Naive B cell (primary cell): ENCODE data around the gene CELF4. TPM values are rescaled to one million over a fixed set of nuclear protein-coding genes. Genes with fewer than 3 reads are reported as not detected.

Source experiments
- ATAC-seq, 2 donors: fragments of 150-1000 bp; cut with Tn5 transposase; 2 replicates each; pipeline ENCODE4 v1.10.0; 2021; ENCODE audit warnings: low read depth in 2 of 2, mild to moderate bottlenecking in 2 of 2, moderate library complexity in 2 of 2
- DNase-seq: peaks from one replicate; pipeline ENCODE4 v3.0.0; 2022
- H3K27ac Mint-ChIP-seq, 6 donors: one replicate each; pipeline ENCODE4 v1.8.0; 2020 to 2022; ENCODE audit warnings: mild to moderate bottlenecking in 6 of 6, mixed read lengths in 6 of 6, moderate library complexity in 5 of 6, inconsistent platforms in 2 of 6
- H3K27me3 Mint-ChIP-seq, 3 donors: one replicate each; pipeline ENCODE4 v1.8.0; 2021 to 2022; ENCODE audit warnings: mixed read lengths in 3 of 3, mild to moderate bottlenecking in 1 of 3
- H3K36me3 Mint-ChIP-seq, 2 donors: one replicate each; pipeline ENCODE4 v1.8.0; 2020 to 2022; ENCODE audit warnings: mixed read lengths in 2 of 2, inconsistent platforms in 1 of 2, mild to moderate bottlenecking in 1 of 2
- H3K4me1 Mint-ChIP-seq, 3 donors: one replicate each; pipeline ENCODE4 v1.8.0; 2020 to 2022; ENCODE audit warnings: mixed read lengths in 3 of 3, inconsistent platforms in 1 of 3, mild to moderate bottlenecking in 1 of 3, moderate library complexity in 1 of 3
- H3K4me3 Mint-ChIP-seq, 8 donors: one replicate each; pipeline ENCODE4 v1.8.0; 2020 to 2022; ENCODE audit warnings: mild to moderate bottlenecking in 8 of 8, mixed read lengths in 8 of 8, moderate library complexity in 8 of 8, inconsistent platforms in 2 of 8
- H3K9me3 Mint-ChIP-seq, 7 donors: one replicate each; pipeline ENCODE4 v1.8.0; 2020 to 2022; ENCODE audit warnings: mixed read lengths in 7 of 7, mild to moderate bottlenecking in 5 of 7, inconsistent platforms in 2 of 7, moderate library complexity in 1 of 7
- polyA plus RNA-seq, 6 donors: library from polyadenylated mRNA; unstranded; fragments of 300-500 nt; fragmentation: Illumina TruSeq; gene quantifications; one replicate each; pipeline ENCODE4 v1.2.3, GENCODE V29; 2021; ENCODE audit warnings: low read depth in 6 of 6

Gene CELF4
- polyA plus RNA-seq, 6 donors from 2014 or later, result 0.21 to 0.34 (median 0.24) TPM; not detected in 1

DNA sequence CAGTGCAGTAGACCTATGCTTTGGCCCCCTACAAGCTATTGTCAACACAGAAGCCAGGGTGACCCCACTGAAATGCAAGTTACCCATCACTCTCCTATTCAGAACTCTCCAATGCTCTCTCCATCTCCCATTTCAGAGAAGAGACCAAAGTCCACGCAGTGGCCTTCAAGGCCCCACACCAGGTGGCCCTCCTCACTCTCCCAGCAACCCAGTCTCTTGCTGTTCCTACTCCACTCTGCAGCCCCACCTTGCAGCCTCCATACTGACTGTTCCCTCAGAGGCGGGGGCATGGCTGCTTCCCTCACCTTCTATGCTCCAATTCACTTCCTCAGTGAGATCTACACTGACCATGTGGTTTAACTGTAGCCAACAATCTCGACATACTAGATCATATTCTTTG lies 313.3 kb downstream of the CELF4 start:
- Mint-ChIP-seq H3K27me3 (peaks cover 44 to 71% (median 69%) of the 10 kb centered on the region in 3 donors), H3K4me1 (peaks cover 5 to 9% (median 6%) of the 10 kb centered on the region in 3 donors), H3K27ac (no peak overlapping the region), H3K4me3 (peak overlapping the region in 7 of 8 donors; percentile 55 to 76 (median 68)), H3K36me3 (peaks cover 0 to 10% of the 10 kb centered on the region in 2 donors), H3K9me3 (peaks cover 0 to 6% (median 0%) of the 10 kb centered on the region in 7 donors)
- no peak for DNase-seq
- ATAC-seq, result no peak

DNA sequence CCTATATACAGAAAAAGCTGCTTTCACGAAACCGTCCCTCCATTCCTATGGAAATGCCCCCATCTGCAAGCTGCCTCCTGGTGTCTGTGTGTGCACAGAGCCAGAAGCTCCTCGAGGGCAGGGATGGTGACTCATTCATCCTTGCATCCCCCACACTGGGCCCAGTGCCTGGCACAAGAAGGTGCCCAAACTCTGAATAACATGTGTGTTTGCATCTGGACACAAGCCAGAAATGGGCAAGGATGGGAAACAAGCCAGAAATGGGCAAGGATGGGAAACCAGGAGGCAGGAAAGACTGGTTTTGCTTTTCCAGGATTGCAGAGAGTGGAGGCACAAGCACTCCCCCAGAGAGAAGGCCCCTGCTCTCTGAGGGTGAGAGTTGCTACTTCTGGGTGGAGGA lies 313.9 kb downstream of the CELF4 start:
- peaks cover 41 to 68% (median 65%) of the 10 kb centered on the region in 3 donors for H3K27me3 Mint-ChIP-seq
- H3K4me3 Mint-ChIP-seq, result peak overlapping the region in 3 of 8 donors; percentile 21 to 74 (median 59)
- peaks cover 0 to 10% of the 10 kb centered on the region in 2 donors for H3K36me3 Mint-ChIP-seq
- DNase-seq (no peak), ATAC-seq (no peak)
- peaks cover 0 to 6% (median 0%) of the 10 kb centered on the region in 7 donors for H3K9me3 Mint-ChIP-seq
- H3K4me1 Mint-ChIP-seq, result peaks cover 5 to 9% (median 6%) of the 10 kb centered on the region in 3 donors
- no peak overlapping the region for H3K27ac Mint-ChIP-seq

GRCh38 chr18:37249895-37250618 lies 315.5 kb downstream of the CELF4 start:
- no peak overlapping the region for H3K27ac Mint-ChIP-seq
- no peak for DNase-seq
- H3K36me3 Mint-ChIP-seq, result peaks cover under 1 to 11% of the 10 kb centered on the region in 2 donors
- H3K4me3 Mint-ChIP-seq, result peak overlapping the region in 1 of 8 donors; percentile 7
- peaks cover 43 to 60% (median 55%) of the 10 kb centered on the region in 3 donors for H3K27me3 Mint-ChIP-seq
- H3K4me1 Mint-ChIP-seq, result peaks cover 5 to 7% (median 6%) of the 10 kb centered on the region in 3 donors
- peaks cover 0 to 6% (median 0%) of the 10 kb centered on the region in 7 donors for H3K9me3 Mint-ChIP-seq
- no peak for ATAC-seq

DNA sequence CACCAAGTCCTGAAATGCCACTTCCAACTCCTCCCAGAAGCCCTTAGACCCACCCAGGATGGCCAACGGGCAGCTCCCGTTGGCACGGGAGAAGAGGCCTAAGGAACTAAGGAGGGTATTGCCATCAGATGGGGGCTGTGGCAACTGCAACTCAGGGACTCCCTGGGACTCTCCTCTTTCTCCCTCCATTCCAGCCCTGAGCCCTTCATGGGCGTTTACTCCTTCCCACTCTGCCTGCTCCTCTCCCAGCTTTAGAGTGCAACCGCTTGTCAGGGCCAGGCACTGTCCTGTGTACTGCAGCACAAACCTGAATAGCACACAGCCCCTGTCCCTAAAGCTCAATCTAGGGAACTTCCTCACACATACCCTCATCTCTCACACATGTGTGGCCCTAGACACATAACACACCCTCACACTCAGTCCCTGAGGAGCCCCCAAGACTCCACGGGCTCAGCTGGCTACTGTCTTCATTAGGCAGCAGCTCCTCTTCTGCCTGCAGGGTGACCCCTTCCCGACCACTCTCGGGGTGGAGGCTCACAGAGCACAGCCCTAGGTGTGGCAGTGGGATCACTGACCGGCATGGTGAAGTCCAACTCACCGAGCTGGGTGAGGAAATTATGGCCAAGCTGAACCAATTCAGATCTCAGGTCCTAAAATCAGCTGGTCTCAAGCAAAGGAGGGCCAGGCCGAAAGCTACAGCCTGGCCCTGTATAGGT lies 316.3 kb downstream of the CELF4 start:
- Mint-ChIP-seq H3K27ac (no peak overlapping the region), H3K9me3 (peaks cover 0 to 6% (median 0%) of the 10 kb centered on the region in 7 donors), H3K4me3 (no peak overlapping the region), H3K27me3 (peaks cover 42 to 60% (median 55%) of the 10 kb centered on the region in 3 donors), H3K4me1 (peaks cover 0 to 4% (median 3%) of the 10 kb centered on the region in 3 donors), H3K36me3 (peaks cover 4 to 18% of the 10 kb centered on the region in 2 donors)
- DNase-seq (no peak), ATAC-seq (no peak)

DNA sequence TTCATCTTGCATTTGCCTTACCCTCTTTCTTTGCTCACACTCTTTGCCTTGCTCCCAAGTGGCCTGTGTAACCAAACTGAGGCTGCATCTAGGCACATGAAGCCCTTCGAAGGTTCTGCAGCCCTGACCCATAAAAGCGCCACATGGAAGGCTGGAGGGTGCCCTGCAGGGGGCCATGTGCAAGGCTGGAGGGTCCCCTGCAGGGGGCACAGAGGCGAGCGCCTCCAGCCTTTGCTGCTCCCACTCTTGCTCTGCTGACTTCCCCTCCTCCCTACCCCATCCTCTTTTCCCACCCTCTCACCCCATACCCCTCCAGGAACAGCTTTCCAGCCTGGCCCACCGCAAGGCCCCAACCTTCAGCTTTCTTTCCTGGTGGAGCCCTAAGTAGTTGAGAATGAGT lies 317.3 kb downstream of the CELF4 start:
- H3K27me3 Mint-ChIP-seq, result peaks cover 49 to 70% (median 65%) of the 10 kb centered on the region in 3 donors
- H3K36me3 Mint-ChIP-seq, result peaks cover 4 to 25% of the 10 kb centered on the region in 2 donors
- H3K27ac Mint-ChIP-seq, result no peak overlapping the region
- peaks cover 0 to 6% (median 0%) of the 10 kb centered on the region in 7 donors for H3K9me3 Mint-ChIP-seq
- DNase-seq, result no peak
- peaks cover 5 to 7% (median 6%) of the 10 kb centered on the region in 3 donors for H3K4me1 Mint-ChIP-seq
- ATAC-seq, result no peak
- no peak overlapping the region for H3K4me3 Mint-ChIP-seq

DNA sequence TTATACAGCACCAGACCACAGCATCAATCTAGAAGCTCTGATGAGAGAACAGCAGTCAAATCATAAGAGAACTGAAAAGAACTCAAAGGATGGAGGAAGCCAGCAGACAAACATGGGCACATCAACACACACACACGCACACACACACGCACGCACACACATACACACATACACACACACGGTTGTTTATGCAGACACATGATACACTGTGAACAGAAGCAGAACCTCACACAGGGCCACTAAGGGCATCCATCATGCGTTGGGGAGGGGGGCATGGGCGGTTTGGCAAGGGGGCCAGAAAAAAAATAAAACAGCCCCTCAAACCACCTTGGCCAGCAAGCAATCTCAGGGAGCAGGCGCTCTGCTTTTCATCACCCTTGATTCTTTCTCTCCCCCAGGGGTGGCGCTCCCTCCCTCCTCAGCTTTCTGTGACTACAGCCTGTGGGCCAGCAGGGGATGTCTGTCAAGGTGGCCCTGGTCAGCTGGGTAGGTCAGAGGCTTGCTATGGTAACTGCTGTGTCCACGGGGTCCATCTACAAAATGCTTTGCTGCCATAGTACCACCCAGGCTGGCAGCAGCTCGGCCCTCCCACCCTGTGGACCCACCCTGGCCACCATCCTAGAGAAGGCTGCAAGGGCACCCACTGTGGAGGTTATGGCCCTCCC lies 318.0 kb downstream of the CELF4 start:
- DNase-seq (no peak), ATAC-seq (no peak)
- H3K9me3 Mint-ChIP-seq, result peaks cover 0 to 5% (median 1%) of the 10 kb centered on the region in 7 donors
- H3K27ac Mint-ChIP-seq, result peak overlapping the region in 1 of 6 donors; percentile 35
- H3K4me1 Mint-ChIP-seq, result peaks cover 2 to 7% (median 6%) of the 10 kb centered on the region in 3 donors
- H3K27me3 Mint-ChIP-seq, result peaks cover 45 to 69% (median 66%) of the 10 kb centered on the region in 3 donors
- H3K36me3 Mint-ChIP-seq, result peaks cover 4 to 23% of the 10 kb centered on the region in 2 donors
- H3K4me3 Mint-ChIP-seq, result no peak overlapping the region

DNA sequence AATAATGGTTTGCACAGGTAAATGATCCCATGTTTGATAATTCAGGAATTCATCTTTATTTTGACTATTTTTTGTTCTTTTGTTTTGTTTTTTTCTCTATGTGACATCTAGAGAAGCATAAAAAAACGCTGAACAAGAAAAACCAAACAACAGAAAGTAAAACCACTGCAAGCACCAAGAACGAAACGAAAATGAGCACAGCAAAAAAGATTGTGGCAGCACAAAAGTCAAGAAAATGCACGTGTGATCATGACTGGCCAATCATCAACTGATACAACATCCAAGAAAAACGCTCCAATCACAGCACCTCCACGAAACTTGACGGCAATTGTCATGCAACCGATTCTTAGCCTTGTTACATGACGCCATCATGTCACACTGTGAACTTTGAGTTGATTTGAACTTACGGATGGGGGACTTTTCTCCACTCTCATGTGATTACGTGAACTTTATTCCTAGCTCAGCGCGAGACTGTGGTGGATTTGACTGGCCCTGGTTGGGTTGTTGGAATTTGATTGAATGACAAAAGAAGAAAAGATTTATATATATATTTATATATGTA lies 318.7 kb downstream of the CELF4 start:
- peaks cover 41 to 66% (median 64%) of the 10 kb centered on the region in 3 donors for H3K27me3 Mint-ChIP-seq
- DNase-seq (no peak), ATAC-seq (no peak)
- H3K4me3 Mint-ChIP-seq, result no peak overlapping the region
- peaks cover 4 to 16% of the 10 kb centered on the region in 2 donors for H3K36me3 Mint-ChIP-seq
- peaks cover 0 to 4% (median 0%) of the 10 kb centered on the region in 7 donors for H3K9me3 Mint-ChIP-seq
- peaks cover 1 to 7% (median 6%) of the 10 kb centered on the region in 3 donors for H3K4me1 Mint-ChIP-seq
- H3K27ac Mint-ChIP-seq, result no peak overlapping the region

DNA sequence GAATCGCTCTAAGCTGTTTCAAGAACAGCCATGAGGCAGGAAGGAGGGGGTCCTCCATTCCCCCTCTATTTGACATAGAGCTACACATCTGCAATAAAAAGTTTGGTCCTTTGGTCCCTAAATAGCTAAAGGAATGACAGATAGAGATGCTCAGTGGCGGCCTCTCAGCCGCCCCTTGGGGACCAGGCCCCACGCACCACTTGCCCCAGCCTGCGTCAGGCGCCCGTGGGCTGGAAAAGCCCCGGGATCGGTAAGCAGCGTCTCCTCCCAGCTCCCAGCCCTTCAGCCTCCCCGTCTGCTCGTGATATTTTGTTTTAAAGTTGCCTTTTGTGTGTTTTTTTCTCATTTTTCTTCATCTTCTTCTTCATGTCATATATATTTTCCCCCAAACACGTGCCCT lies 321.0 kb downstream of the CELF4 start:
- Mint-ChIP-seq H3K27me3 (peaks cover 25 to 60% (median 54%) of the 10 kb centered on the region in 3 donors), H3K9me3 (peaks cover 0 to 4% (median 0%) of the 10 kb centered on the region in 7 donors), H3K4me1 (peaks cover 1 to 7% (median 6%) of the 10 kb centered on the region in 3 donors), H3K36me3 (peaks cover 4 to 16% of the 10 kb centered on the region in 2 donors), H3K27ac (no peak overlapping the region), H3K4me3 (no peak overlapping the region)
- ATAC-seq (no peak), DNase-seq (no peak)

DNA sequence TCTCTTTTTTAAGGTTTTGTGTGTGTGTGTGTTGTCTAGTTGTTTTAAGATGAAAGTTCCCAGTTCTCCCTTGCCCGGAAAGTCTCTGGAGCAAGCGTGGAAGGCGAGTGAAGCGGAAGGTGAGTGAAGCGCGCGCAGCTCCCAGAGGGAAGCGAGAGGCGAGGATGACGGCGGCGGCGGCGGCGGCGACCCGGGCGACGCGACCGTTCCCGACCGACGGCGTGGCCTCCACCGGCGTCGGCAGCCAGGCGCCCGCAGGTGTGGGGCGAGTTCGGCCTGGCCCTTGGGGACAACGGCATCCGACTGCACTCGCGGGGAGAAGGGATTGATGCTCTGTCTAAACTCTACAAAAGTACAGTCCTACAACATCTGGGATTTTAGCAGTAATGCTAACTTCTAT lies 321.9 kb downstream of the CELF4 start:
- H3K4me1 Mint-ChIP-seq, result peaks cover 1 to 6% (median 4%) of the 10 kb centered on the region in 3 donors
- no peak overlapping the region for H3K27ac Mint-ChIP-seq
- ATAC-seq (no peak), DNase-seq (no peak)
- peaks cover 4 to 16% of the 10 kb centered on the region in 2 donors for H3K36me3 Mint-ChIP-seq
- H3K27me3 Mint-ChIP-seq, result peaks cover 25 to 55% (median 52%) of the 10 kb centered on the region in 3 donors
- H3K9me3 Mint-ChIP-seq, result peaks cover 0 to 4% (median 0%) of the 10 kb centered on the region in 7 donors
- H3K4me3 Mint-ChIP-seq, result peak overlapping the region in 1 of 8 donors; percentile 65

- H3K27ac Mint-ChIP-seq, result no peak overlapping the region
- H3K36me3 Mint-ChIP-seq, result peaks cover 4 to 16% of the 10 kb centered on the region in 2 donors
- H3K4me1 Mint-ChIP-seq, result peaks cover 1 to 6% (median 4%) of the 10 kb centered on the region in 3 donors
- peaks cover 25 to 55% (median 49%) of the 10 kb centered on the region in 3 donors for H3K27me3 Mint-ChIP-seq
- H3K4me3 Mint-ChIP-seq, result peak overlapping the region in 3 of 8 donors; percentile 13 to 79 (median 62)
- H3K9me3 Mint-ChIP-seq, result peaks cover 0 to 4% (median 0%) of the 10 kb centered on the region in 7 donors
- DNase-seq (no peak), ATAC-seq (no peak)
These were observed 322.6 kb downstream of the CELF4 start for GRCh38 chr18:37242826-37243560.

- Mint-ChIP-seq H3K36me3 (peaks cover 4 to 16% of the 10 kb centered on the region in 2 donors), H3K4me1 (peaks cover 1 to 6% (median 4%) of the 10 kb centered on the region in 3 donors), H3K9me3 (peaks cover 0 to 4% (median 0%) of the 10 kb centered on the region in 7 donors), H3K27ac (peak overlapping the region in 1 of 6 donors; percentile 5), H3K4me3 (no peak overlapping the region), H3K27me3 (peaks cover 25 to 55% (median 53%) of the 10 kb centered on the region in 3 donors)
- DNase-seq (no peak), ATAC-seq (no peak)
These were observed 323.5 kb downstream of the CELF4 start for GRCh38 chr18:37242091-37242490.
